Right atrium auricular region (tissue), 2 donors: ENCODE measurements around the gene PVR. TPM values are rescaled to one million over a fixed set of nuclear protein-coding genes. Genes with fewer than 3 reads are reported as not detected.
A peak's percentile ranks its signal among the peaks of the same experiment; 100 is the strongest.

ENCODE experiments used
- DNase-seq: peaks from one replicate; pipeline ENCODE4 v3.0.0-alpha.2; 2019; ENCODE audit warnings: low spot score
- H3K27ac ChIP-seq, 2 donors: fragments of 200-600 bp; sonication (generic); 1 replicate in 1 of 2; 2 replicates in 1 of 2; pipeline ENCODE4 v1.5.1; 2016 to 2019
- H3K27me3 ChIP-seq, 2 donors: fragments of 200-600 bp; sonication (generic); one replicate each; pipeline versions ENCODE4 v1.5.1 to v1.6.0; 2017 to 2019
- H3K36me3 ChIP-seq: fragments of 200-600 bp; sonication (generic); one replicate; pipeline ENCODE4 v1.5.1; 2016
- H3K4me1 ChIP-seq, 2 donors: fragments of 200-600 bp; sonication (generic); one replicate each; pipeline versions ENCODE4 v1.5.1 to v1.6.0; 2017 to 2019
- H3K4me3 ChIP-seq, 2 donors: fragments of 200-600 bp; sonication (generic); 1 replicate in 1 of 2; 2 replicates in 1 of 2; pipeline ENCODE4 v1.5.1; 2017 to 2019; ENCODE audit warnings: mild to moderate bottlenecking in 1 of 2, moderate library complexity in 1 of 2
- H3K9me3 ChIP-seq, 2 donors: fragments of 200-600 bp; sonication (generic); one replicate each; pipeline ENCODE4 v1.5.1; 2019
- CTCF ChIP-seq, 2 donors: fragments of 200-600 bp; sonication (generic); IDR thresholded peaks; one replicate each; pipeline ENCODE4 v1.5.1; 2019; ENCODE audit warnings: antibody characterized with exemption in 2 of 2
- total RNA-seq, 2 donors: library from RNA; depleted of rRNA; stranded (reverse); fragments of >200 nt; gene quantifications; one replicate each; pipeline ENCODE4 v1.1.0, GENCODE V29; 2016

PVR gene
- total RNA-seq, 2 donors from 2014 or later, result 72.4 to 104 TPM

DNA sequence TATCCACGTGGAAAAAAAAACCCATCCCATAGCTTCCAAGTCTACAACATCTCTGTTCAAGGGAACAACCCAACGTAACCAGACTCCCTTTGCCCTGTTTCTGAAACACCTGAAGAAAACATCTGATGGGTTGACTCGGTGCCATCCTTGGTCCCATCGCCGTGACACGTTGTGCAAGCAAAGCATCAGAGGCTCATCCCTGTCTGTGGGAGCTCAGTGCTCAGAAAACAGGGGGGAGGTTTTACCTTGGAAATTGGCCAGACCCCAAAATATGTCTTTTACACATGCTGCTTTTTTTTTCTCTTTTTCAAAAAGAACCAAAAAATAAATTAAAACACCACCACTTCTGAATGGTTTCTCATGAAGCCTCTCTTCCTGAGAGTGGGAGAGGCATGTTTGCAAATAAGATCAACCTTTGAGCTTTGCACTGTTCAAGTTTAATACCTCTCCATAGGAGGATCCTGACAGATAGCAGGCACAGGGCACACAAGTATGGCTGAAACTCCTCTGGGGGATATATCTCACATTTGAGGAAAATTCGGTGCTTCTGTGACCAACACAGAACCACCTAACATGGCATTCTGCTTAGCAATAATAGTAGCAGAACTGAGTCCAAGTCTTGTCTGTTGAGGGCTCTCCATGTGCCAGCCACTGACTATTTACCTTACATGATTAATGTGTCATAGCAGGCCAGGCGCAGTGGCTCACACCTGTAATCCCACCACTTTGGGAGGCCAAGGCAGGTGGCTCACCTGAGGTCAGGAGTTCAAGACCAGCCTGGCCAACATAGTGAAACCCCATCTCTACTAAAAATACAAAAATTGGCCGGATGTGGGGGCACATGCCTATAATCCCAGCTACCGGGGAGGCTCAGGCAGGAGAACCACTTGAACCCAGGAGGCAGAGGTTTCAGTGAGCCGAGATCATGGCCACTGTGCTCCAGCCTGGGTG, 7.0 kb upstream of the PVR start:
- H3K27ac ChIP-seq, result no peak overlapping the region

DNA sequence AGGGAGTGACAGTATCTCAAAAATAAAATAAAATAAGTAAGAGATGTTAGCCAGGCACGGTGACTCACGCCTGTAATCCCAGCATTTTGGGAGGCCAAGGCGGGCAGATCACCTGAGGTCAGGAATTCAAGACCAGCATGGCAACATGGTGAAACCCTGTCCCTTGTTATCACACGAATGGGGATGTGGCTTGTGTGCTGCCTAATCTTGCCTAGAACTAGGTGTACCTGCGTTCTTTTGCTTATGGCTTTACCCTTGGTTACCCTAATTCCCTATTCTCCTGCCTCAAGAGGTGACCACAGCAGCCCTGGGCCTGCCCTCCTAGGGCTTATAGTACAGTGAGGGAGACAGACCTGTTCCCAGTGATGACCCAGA, 6.3 kb upstream of the PVR start:
- no peak for TF ChIP-seq CTCF (IDR thresholded peaks at IDR 0.05)
- no peaks in the 10 kb centered on the region for H3K27me3 ChIP-seq
- H3K36me3 ChIP-seq, result no peaks in the 10 kb centered on the region
- no peaks in the 10 kb centered on the region for H3K9me3 ChIP-seq
- no peak for DNase-seq
- H3K27ac ChIP-seq, result no peak overlapping the region
- peaks cover 0 to 36% of the 10 kb centered on the region in 2 donors for H3K4me1 ChIP-seq
- H3K4me3 ChIP-seq, result no peak overlapping the region

More for the DNA sequence above, 7.0 kb upstream of the PVR start:
- Histone ChIP-seq H3K4me1 (peaks cover 0 to 35% of the 10 kb centered on the region in 2 donors), H3K9me3 (no peaks in the 10 kb centered on the region), H3K4me3 (no peak overlapping the region), H3K27me3 (no peaks in the 10 kb centered on the region), H3K36me3 (no peaks in the 10 kb centered on the region)
- no peak for TF ChIP-seq CTCF (IDR thresholded peaks at IDR 0.05)
- DNase-seq, result no peak

DNA sequence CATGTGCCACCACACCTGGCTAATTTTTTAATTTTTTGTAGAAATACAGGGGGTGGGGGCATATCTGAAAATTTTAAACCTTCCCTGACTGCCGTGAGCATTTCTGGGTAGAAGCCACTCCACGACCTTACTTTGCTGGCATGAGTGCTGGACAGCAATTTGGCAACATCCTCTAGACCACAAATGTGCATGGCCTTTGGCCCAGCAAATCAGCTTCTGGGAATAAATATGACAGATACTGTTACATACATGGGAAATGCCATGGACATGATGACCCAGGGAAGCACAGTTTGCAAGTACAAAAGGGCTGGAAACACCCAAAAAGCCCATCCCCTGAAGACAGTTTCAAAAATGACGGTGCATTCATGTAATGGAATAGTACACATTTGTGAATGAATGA, 3.2 kb upstream of the PVR start:
- Histone ChIP-seq H3K4me3 (no peak overlapping the region), H3K4me1 (peaks cover 0 to 19% of the 10 kb centered on the region in 2 donors), H3K27ac (peak overlapping the region; percentile 59 to 64), H3K27me3 (no peaks in the 10 kb centered on the region), H3K36me3 (no peaks in the 10 kb centered on the region), H3K9me3 (no peaks in the 10 kb centered on the region)
- no peak for TF ChIP-seq CTCF (IDR thresholded peaks at IDR 0.05)
- DNase-seq, result no peak

DNA sequence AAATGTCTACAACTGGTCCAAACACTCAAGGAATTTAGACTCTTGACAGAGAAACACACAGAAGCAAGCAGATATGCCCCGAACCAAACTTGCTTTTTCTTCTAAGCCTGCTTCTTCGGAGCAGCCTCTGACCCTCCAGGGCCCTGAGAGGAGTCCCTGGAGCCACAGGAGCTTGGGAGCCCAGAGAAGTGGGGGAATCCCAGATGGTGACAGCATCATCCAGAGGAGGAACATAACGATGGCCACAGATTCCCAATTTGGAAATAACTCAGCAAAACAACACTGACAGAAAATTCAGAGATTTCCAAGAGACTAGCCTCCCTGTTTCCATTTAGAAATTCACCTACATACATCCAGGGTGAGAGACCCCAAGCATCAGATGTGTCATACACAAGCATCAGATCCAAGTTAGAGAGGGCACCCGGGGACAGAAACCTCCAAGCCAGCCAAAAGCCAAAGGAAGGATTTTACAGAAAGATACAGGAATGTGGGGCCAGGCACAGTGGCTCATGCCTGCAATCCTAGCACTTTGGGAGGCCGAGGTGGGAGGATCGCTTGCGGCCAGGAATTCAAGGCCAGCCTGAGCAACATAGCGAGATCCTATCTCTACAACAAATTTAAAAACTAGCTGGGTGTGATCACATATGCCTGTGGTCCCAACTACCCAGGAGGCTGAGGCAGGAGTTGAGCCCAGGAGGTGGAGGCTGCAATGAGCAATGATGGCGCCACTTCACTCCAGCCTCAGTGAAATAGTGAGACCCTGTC, 2.0 kb upstream of the PVR start:
- Histone ChIP-seq H3K4me1 (peaks cover 0 to 26% of the 10 kb centered on the region in 2 donors), H3K27ac (no peak overlapping the region), H3K4me3 (no peak overlapping the region), H3K9me3 (no peaks in the 10 kb centered on the region), H3K36me3 (no peaks in the 10 kb centered on the region), H3K27me3 (no peaks in the 10 kb centered on the region)
- DNase-seq, result no peak
- no peak for TF ChIP-seq CTCF (IDR thresholded peaks at IDR 0.05)

DNA sequence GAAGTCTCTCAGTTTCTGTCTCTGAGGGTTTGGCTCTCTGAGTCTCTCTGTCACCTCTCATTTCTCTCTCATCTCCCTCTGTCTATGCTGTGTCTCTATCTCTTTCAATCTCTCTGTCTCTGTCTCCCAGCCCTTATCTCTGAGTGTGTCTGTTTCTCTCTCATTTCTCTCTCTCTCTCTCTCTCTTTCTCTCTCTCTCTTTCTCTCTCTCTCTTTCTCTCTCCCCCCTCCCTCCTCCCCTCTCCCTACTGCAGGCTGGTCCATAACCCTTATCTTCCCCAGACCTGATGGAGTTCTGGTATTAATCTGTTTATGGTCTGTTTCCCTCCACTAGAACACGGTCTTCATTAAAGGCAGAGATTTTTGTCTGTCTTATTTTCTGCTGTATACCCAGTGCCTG, 1.3 kb upstream of the PVR start:
- no peak for DNase-seq
- TF ChIP-seq CTCF (IDR thresholded peaks at IDR 0.05), result no peak
- Histone ChIP-seq H3K4me3 (no peak overlapping the region), H3K27me3 (no peaks in the 10 kb centered on the region), H3K4me1 (peaks cover 0 to 32% of the 10 kb centered on the region in 2 donors), H3K9me3 (no peaks in the 10 kb centered on the region), H3K27ac (no peak overlapping the region), H3K36me3 (peaks cover 3% of the 10 kb centered on the region)
